ENCODE results near the gene AP1AR.
A peak's percentile ranks its signal among the peaks of the same experiment; 100 is the strongest.

AP1AR gene

DNA sequence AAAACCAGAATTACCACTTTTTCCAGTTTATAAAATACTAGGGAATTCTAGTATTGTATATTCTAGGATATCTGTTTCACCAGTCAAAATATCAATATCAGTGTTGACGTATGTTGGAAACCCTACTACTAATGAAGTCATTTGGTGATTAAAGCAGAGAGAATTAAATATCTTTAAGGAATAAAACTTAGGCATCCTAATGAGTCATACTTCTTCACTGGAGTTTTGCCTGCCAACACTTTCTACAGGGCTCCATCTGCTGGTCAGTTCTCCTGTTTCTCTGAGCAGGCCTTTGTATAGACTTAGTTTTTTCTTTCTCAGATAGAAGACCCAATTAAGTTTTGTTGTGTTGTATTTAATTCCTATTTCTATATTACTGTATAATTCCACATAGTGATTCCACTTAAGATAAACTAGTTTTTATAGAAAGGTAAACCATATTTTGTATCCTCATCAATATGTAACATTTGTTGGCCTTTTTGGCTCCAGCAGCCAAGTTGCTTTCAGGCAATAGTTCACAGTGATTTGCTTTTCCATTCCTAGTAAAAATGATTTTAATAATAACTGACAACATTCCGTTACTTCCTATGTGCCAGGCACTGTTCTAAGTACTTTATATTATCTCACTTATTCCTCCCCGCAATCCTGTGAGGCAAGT lies 3.5 kb downstream of the AP1AR start:
- Histone ChIP-seq H3K27ac (no peak overlapping the region), H3K9ac (no peak overlapping the region), H3K4me3 (ENCODE audit: low read depth, low read length) (no peak overlapping the region), H3K27me3 (ENCODE audit: control insufficient read depth, insufficient read depth, low read length) (no peaks in the 10 kb centered on the region), H3K36me3 (ENCODE audit: control insufficient read depth, insufficient read depth, low read length) (no peaks in the 10 kb centered on the region), H3K4me2 (ENCODE audit: low read length) (peak overlapping the region; percentile 37), H2AFZ (no peak overlapping the region), H3K79me2 (peaks cover 17% of the 10 kb centered on the region), H3K4me1 (peaks cover 3% of the 10 kb centered on the region), H3K9me3 (ENCODE audit: control insufficient read depth, low read length) (no peaks in the 10 kb centered on the region)
- TF ChIP-seq CTCF (IDR thresholded peaks at IDR 0.05) = peak; percentile 58

GRCh38 chr4:112236040-112236439 lies 4.5 kb downstream of the AP1AR start:
- H3K4me2 ChIP-seq (ENCODE audit: low read length) = peak overlapping the region; percentile 18
- H3K4me3 ChIP-seq (ENCODE audit: low read depth, low read length) = no peak overlapping the region
- H3K36me3 ChIP-seq (ENCODE audit: control insufficient read depth, insufficient read depth, low read length) = no peaks in the 10 kb centered on the region
- H3K4me1 ChIP-seq = peaks cover 3% of the 10 kb centered on the region
- no peak overlapping the region for H2AFZ ChIP-seq
- no peaks in the 10 kb centered on the region for H3K9me3 ChIP-seq (ENCODE audit: control insufficient read depth, low read length)
- H3K27me3 ChIP-seq (ENCODE audit: control insufficient read depth, insufficient read depth, low read length) = no peaks in the 10 kb centered on the region
- H3K27ac ChIP-seq = no peak overlapping the region
- peaks cover 19% of the 10 kb centered on the region for H3K79me2 ChIP-seq
- no peak for TF ChIP-seq CTCF (IDR thresholded peaks at IDR 0.05)
- no peak overlapping the region for H3K9ac ChIP-seq

DNA sequence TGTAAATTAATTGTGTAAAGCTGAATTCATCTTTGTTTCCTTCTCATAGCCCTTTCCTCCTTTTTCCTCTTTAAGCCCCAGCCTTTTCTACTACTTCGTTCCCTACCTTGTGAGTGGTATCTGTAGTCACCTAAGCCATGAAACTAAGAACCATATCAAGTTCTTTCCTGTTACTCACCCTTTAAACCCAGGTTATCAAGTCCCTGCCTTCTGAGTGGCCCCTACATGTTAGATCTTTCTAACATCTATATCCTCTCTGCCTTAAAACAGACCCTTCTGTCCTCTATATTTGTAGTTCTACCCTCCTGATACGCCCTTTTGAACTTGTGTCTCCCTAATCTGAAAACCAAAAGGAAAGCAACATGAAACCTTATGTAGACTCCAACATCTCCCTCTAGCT lies 7.2 kb downstream of the AP1AR start:
- H3K9ac ChIP-seq = no peak overlapping the region
- H3K4me2 ChIP-seq (ENCODE audit: low read length) = no peak overlapping the region
- no peak for TF ChIP-seq CTCF (IDR thresholded peaks at IDR 0.05)
- H3K27ac ChIP-seq = no peak overlapping the region
- no peaks in the 10 kb centered on the region for H3K27me3 ChIP-seq (ENCODE audit: control insufficient read depth, insufficient read depth, low read length)
- no peaks in the 10 kb centered on the region for H3K9me3 ChIP-seq (ENCODE audit: control insufficient read depth, low read length)
- H3K4me3 ChIP-seq (ENCODE audit: low read depth, low read length) = no peak overlapping the region
- no peaks in the 10 kb centered on the region for H3K36me3 ChIP-seq (ENCODE audit: control insufficient read depth, insufficient read depth, low read length)
- no peak overlapping the region for H2AFZ ChIP-seq
- H3K4me1 ChIP-seq = peaks cover 3% of the 10 kb centered on the region
- H3K79me2 ChIP-seq = peaks cover 19% of the 10 kb centered on the region

- Histone ChIP-seq H3K27ac (no peak overlapping the region), H3K27me3 (ENCODE audit: control insufficient read depth, insufficient read depth, low read length) (no peaks in the 10 kb centered on the region), H3K4me1 (no peaks in the 10 kb centered on the region), H3K9ac (no peak overlapping the region), H2AFZ (no peak overlapping the region), H3K9me3 (ENCODE audit: control insufficient read depth, low read length) (no peaks in the 10 kb centered on the region), H3K4me3 (ENCODE audit: low read depth, low read length) (no peak overlapping the region), H3K79me2 (no peaks in the 10 kb centered on the region), H3K36me3 (ENCODE audit: control insufficient read depth, insufficient read depth, low read length) (no peaks in the 10 kb centered on the region), H3K4me2 (ENCODE audit: low read length) (no peak overlapping the region)
- no peak for TF ChIP-seq CTCF (IDR thresholded peaks at IDR 0.05)
Measured at GRCh38 chr4:112245383-112245782, 13.8 kb downstream of the AP1AR start.

GRCh38 chr4:112247021-112247420 lies 15.4 kb downstream of the AP1AR start:
- Histone ChIP-seq H3K4me2 (ENCODE audit: low read length) (no peak overlapping the region), H3K9ac (no peak overlapping the region), H3K27ac (no peak overlapping the region), H3K36me3 (ENCODE audit: control insufficient read depth, insufficient read depth, low read length) (no peaks in the 10 kb centered on the region), H2AFZ (no peak overlapping the region), H3K27me3 (ENCODE audit: control insufficient read depth, insufficient read depth, low read length) (no peaks in the 10 kb centered on the region), H3K4me3 (ENCODE audit: low read depth, low read length) (no peak overlapping the region), H3K4me1 (peaks cover 3% of the 10 kb centered on the region), H3K79me2 (no peaks in the 10 kb centered on the region), H3K9me3 (ENCODE audit: control insufficient read depth, low read length) (no peaks in the 10 kb centered on the region)
- no peak for TF ChIP-seq CTCF (IDR thresholded peaks at IDR 0.05)
